Ecto neural progenitor cell (in vitro differentiated cells): ENCODE data around the gene GTF2IRD1.
"Not testable (repeated sequence)": the region's sequence is repeated elsewhere in the genome, so short reads cannot be mapped to it uniquely, and the experiment has no call there.

Source experiments
- DNase-seq: peaks from one replicate; pipeline ENCODE4 v3.0.0-alpha.2; 2018; ENCODE audit warnings: low spot score

Gene GTF2IRD1

DNA sequence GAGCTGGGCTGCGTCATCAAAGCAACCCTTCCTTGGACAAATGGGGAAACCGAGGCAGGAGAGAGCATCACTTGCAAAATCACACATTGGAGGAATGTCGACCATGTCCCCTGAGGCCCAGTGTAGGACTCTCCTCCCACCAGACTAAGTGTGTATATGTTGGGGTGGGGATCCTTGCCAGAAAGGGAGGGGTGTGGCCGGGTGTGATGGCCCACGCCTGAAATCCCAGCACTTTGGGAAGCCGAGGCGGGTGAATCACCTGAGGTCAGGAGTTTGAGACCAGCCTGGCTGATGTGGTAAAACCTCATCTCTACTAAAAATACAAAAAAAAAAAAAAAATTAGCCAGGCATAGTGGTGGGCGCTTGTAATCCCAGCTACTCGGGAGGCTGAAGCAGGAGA lies 23.3 kb upstream of the GTF2IRD1 start:
- not testable (repeated sequence) for DNase-seq

DNA sequence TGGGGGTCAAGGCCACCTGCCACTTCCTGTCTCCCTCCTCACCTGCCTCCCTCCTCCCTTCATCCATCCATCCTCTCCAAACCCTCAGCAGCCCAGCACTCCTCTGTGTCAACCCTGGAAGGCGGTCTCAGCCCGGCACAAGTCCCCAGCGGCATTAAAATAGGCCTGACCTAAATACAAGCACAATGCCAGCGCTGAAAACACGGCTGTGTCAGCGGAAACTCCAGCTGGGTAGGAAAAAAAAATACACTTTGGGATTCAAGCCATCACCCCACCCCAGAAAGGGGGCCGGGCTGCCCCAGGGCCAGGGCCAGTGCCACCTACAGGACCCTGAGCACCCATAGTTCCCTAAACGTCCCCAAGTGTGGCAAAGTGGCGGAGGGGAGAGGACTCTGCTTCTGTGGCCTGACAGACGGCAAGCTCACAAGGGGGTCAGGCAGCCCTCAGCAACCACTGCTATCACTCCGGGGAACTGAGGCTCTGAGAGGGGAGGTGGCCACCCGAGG lies 22.7 kb upstream of the GTF2IRD1 start:
- DNase-seq = no peak

DNA sequence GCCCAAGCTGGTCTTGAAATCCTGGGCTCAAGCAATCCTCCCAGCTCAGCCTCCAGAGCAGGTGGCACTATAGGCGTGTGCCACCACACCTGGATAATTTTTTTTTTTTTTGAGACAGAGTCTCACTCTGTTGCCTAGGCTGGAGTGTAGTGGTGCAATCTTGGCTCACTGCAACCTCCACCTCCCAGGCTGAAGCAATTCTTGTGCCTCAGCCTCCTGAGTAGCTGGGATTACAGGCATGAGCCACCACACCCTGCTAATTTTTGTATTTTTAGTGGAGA lies 16.5 kb upstream of the GTF2IRD1 start:
- DNase-seq = not testable (repeated sequence)

DNA sequence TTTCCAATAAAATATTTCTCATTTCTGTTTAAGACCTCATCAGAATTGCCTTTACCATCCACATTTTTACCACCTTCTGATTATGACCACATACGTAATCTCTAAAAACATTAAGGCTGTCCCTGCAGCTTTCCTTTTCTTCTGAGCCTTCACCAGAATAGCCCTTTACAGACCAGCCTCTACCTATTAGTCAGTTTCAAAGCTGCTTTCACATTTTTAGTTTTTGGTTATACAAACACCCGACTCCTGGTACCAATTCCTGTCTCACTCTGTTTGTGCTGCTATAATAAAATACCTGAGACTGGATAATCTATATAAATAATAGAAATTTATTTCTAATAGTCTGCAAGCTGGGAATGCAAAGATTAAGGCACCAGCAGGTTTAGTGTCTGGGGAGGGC lies 15.4 kb upstream of the GTF2IRD1 start:
- no peak for DNase-seq

DNA sequence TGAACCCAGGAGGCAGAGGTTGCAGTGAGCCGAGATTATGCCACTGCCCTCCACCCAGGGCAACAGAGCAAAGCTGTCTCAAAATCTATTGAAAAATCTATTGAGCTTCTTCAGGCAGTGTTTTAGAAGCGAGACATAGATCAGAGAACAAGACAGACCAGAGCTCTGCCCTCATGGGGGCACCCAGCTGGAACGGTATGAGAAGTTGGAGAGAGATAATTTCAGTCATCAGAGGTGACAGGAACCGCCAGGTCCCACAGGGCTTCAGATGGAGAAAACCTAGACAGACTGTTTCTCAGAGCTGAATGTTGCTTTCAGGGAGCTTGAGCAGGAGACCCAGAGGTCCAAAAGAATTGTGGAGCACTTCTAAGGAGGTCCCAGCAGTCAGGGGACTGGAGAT lies 14.2 kb upstream of the GTF2IRD1 start:
- DNase-seq = no peak

DNA sequence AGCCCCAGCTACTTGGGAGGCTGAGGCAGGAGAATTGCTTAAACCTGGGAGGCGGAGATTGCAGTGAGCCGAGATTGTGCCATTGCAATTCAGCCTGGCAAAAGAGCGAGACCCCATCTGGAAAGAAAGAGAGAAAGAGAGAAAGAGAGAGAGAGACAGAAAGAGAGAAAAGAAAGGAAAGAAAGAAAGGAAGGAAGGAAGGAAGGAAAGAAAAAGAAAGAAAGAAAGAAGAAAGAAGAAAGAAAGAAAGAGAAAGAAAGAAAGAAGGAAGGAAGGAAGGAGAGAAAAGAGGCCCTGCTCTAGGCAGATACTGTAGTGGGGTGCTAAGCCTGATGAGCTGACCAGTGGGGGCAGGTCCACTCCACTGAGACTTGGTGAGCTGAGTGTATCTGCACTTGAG lies 13.6 kb upstream of the GTF2IRD1 start:
- not testable (repeated sequence) for DNase-seq

DNA sequence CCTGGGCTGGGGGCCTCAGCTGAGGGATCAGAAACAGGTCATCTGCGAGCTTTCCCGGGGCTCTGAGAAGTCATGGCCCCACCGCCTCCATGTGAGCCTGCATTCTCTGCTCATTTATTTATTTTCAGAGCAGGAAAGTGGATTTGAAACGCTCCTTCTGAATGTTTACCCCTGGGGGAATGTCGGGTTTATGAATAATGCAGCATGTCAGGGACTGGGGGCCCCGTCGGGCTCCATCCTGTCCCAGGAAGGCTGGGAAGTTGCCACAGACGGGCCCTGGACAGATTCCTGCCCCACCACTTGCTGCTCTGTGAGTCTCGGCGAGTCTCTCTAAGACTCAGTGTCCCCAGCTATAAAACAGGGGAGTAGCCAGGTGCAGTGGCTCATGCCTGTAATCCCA lies 11.9 kb upstream of the GTF2IRD1 start:
- DNase-seq = no peak

DNA sequence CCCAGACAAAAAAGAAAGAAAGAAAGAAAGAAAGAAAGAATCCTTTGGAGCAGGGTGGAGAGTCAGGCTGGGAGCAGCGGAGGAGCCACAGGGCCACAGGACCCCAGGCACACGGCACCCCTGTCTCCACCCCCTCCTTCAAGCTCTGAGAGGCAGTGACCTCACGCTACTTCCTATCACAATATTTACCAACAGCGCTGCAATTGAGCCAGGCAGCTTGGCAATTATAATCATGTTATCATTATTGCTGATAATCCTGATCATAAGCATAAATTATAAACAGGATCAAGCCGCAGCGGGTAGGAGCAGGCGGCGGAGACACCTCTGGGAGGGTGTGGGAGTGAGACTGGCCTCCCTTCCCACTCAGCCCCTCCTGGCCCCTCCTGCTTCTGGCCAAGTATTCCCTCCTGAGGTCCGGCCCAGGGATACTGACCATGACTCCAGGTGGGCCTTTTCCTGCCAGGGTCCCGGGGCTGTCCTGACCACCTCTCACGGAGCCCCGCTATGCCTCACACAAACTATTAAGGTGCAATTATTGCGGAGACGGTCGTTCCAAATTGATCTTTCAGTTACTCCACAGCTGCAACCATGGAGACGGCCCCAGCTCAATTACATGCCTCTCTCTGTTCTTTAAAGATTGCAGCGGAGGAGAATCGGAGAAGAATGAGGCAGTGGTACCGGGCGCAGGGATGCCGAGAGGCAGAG lies 10.0 kb upstream of the GTF2IRD1 start:
- no peak for DNase-seq

DNA sequence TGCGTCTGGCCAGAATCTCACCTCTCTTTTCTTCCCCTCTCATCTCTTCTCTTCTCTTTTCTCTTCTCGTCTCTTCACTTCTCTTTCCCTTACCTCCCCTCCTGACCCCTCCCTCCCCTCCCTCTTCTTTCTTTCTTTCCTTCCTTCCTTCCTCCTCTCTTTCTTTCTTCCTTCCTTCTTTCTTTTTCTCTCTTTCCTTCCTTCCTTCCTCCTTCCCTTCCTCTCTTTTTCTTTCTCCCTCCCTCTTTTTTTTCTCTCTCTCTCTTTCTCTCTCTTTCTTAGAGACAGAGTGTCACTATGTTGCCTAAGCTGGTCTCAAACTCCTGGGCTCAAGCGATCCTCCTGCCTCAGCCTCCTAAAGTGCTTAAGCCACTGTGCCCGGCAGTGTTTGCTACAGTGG lies 4.6 kb upstream of the GTF2IRD1 start:
- DNase-seq = no peak

DNA sequence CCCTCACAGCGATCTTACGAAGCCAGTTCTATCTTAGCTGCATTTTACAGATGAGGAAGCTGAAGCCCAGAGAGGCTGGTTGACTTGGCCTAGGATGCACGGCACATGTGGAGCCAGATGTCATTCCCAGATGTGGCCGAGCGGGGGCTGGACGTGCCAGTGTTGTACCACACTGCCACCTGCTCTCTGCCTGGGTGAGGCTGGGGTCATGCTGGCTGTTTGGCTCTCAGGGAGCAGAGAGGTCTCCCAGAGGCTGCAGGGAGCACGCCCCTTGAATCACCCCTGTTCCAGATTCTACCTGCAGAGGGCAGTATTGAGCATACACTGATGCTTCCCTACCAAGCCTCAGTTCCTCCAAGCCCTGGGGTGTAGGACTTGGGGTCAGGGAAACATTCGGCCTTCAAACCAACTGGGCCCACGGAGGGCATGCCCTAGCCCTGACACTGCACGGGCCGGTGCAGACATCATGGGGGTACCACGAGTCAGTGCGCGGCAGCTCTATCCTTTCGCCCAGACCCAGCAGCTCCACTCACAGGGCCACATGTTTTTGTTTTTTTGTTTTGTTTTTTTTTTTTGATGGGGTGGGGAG lies 3.8 kb upstream of the GTF2IRD1 start:
- peak; percentile 78 for DNase-seq

DNA sequence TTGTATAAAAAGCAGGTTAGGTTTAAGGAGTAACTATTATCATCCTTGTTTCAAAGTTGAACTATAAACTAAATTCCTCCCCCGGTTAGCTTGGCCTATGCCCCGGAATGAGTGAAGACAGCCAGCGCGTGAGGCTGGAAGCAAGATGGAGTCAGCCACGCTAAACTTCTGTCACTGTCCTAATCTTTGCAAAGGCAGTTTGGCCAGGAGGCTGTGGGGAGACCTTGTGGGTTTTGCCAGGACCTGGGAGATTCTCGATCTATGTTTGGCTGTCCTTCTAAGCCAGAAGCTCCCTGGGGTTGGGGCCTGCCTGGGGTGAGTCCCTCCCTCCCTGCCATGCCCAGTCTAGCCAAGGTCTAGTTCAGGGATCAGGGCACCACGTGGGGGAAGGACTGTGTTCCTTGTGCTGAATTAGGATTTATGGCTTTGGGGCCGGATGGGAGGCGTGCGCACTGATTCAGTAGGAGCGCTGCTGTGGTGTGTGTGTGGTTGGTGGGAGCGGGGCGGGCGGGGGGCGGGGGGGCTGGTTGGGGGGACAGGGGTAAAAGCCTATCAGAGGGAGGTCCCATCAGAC lies 871 bp upstream of the GTF2IRD1 start:
- no peak for DNase-seq

DNA sequence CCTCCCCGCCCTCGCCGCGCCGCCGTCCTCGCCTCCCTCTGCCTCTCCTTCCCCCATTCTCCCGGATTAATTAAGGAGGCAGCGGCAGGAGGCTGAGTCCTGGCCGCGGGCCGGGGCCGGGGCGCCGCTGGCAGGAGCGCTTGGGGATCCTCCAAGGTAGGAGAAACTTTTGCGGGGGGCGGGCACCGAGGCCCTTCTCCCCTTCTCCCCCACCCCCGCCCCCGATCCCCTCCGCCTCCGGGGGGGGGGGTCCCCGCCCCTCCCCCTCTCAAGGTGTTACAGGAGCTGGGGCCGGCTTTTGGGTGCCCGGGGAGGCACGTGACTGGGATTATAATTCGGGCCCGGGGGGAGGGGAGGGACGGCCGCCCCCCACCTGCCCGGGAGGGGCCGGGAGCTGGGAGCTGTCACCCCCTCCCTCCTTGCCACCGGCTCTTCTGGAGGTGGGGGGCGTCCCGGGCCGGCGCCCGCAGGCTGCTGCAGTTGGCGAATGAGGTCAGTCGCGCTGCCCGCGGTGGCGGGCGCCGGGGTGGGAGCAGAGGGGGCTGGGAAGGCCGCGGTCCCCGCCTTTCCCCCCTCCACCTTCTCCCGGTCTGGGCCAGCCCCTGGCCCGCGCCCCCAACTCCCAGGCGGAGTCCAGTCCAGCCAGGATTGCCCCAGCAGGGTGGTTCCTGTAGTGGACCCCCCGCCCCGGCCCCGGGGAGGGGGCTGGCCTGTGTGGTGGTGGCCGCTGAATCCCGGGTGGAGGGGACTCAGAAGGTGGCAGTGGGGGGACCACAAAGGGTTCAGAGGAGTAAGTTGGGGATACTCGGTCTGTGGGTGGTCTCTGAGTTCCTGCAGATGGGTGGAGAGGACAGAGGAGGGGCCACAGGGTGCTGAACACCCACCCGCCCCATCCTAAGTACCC lies 567 bp downstream of the GTF2IRD1 start:
- DNase-seq = peak; percentile 67

DNA sequence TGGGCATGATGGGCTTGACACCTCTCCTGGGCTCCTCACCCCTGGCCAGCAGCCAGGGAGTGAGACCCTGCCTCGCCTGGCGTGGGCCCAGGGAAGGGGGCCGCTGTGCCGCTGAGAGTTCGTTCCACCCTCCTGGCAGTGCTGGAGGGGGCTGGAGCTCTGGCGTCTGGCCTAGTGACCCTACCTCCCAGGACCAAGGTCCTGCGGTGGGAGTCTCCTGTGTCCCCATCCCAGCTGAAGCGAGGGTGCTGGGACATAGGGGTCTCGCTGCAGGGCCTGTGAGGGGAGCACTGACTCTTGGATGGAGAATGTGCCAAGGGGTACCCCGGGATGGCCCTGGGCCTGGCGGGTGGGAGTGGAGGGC lies 1.2 kb downstream of the GTF2IRD1 start:
- DNase-seq = peak; percentile 61

DNA sequence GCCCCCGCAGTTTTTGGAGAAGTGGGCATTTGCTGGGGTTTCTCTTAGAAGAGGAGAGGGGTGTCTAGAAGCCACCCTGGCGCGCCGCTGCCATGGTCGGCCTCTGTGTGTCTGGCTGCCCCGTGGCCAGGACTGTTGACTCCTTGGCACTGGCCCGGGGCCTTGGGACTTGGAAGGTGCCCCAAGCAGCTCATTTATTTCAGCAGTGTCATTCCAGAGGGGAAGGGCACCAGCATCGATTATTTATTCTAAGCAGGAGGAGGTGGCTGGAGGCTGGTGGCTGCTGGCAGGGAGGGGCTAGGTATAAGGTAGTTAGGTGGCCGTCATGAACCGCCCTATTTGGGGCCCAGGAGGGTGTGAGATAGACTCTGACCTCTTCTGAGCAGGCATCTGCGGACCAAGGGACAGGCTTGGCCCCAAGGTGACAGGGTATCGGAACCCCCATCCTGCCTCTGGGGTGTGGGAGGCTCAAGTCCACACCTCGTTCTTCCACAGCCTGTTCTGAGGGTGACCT lies 1.6 kb downstream of the GTF2IRD1 start:
- DNase-seq = no peak

DNA sequence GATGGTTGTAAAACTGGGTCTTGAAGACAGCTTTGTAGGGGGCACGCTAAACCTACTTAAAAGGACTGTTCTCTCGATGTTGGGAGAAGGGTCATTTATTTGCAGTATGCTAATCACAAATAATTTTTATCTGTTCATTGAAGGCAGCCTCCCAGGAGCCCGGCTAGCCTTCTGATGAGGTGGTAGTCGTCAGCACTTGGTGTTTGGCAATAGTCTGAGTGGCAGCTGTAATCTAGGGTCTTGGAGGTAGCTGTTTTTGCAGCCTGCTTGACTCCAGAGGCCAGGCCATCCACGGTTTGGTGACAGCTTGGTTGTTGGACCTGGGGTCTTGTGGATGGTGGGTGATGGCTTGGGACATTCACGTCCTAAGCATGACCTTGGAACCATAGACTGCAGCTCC lies 2.2 kb downstream of the GTF2IRD1 start:
- no peak for DNase-seq

DNA sequence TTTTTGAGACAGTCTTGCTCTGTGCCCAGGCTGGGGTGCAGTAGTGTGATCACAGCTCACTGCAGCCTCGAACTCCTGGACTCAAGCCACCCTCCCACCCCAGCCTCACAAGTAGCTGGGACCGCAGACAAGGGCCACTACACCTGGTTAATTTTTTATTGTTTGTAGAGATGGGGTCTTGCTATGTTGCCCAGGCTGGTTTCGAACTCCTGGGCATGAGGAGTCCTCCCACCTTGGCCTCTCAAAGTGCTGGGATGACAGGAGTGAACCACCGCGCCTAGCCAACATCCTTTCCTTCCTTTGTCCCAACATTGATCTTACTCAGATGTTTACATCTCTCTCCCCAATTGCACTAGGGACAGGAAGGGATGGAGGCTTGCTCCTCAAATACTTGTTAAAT lies 3.3 kb downstream of the GTF2IRD1 start:
- DNase-seq = no peak

DNA sequence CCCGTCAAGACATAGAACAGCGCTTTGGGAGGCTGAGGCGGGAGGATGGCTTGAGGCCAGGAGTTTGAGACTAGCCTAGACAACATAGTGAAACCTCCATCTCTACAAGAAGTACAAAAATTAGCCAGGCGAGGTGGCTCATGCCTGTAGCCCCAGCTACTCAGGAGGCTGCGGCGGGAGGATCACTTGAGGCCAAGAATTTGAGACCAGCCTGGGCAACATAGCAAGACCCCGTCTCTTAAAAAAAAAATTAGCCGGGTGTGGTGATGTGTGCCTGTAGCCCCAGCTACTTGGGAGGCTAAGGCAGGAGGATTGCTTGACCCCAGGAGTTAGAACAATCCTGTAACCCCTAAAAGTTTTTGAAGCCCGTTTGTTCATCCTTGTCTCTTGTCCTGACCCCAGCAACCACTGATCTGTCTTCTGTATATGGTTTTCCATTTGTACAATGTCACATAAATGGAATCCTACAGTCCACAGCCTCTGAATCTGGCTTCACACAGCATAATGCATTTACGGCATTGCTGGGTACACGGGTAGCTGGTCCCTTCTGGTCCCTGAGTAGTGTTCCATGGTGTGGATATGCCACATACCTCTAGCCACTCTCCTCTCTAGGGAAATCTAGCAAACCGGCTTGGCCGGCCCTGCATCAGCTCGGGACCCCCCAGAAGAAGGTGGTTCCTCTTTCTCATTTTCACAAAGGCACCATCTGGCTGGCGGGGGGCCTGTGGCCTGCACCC lies 8.4 kb downstream of the GTF2IRD1 start:
- DNase-seq = no peak

DNA sequence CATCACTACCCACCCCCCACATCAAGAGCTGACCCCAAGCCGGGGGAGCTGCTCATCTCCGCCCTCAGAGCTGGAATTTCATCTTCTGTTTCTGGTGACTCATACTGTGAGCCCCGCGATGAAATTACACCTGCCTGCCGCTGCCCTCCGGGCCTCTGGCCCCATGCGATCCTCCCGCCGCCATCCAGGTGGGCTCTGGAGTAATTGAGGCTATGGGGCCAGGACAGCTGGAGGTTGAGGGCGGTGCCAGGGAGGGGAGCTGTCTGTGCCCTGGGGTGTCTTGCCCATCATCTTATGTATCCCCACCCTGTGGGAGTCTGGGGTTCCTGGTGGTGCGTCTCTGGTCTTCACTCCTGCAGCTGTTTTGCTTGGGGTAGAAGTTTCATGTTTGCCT lies 9.0 kb downstream of the GTF2IRD1 start:
- DNase-seq = no peak

DNA sequence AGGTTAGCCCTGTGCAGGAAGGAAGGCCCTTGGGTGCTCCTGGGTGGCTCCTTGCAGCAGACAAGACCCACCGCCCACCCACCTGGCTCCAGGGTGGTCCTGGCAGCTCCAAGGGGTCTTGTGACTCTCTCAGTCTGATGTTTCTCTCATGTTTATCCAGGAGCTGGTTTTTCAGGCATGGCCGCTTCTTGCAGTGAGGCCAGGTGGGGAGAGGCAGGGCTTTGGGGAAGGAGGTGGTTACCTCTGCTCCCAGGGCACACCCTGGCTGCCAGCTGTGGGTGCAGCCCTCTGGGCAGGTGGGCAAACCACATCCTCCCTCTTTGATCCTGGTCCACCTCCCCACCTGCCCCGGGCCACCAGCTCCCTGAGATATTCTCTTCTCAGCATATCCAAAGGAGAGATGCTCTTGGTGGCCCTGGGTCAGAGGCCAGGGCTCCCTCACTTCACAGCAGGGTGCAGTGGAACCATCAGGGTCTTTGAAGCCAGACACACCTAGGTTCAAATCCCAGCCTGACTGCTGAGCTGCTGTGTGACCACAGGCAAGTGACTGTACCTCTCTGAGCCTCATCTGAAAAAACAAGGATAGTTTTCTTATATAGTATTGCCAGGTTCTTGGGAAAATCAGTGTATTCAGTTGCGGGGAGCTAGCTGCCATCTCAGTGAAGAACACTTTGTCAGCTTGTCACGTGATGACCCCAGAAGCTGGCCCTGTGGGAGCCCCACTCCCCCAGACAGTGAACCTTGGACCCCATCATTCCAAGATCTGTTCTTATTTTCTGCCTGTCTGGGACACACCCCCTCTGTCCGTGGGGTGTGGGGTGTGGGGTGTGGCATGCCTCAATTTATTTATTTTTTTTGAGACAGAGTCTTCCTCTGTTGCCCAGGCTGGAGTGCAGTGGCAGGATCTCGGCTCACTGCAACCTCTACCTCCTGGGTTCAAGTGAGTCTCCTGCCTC lies 11.5 kb downstream of the GTF2IRD1 start:
- no peak for DNase-seq

DNA sequence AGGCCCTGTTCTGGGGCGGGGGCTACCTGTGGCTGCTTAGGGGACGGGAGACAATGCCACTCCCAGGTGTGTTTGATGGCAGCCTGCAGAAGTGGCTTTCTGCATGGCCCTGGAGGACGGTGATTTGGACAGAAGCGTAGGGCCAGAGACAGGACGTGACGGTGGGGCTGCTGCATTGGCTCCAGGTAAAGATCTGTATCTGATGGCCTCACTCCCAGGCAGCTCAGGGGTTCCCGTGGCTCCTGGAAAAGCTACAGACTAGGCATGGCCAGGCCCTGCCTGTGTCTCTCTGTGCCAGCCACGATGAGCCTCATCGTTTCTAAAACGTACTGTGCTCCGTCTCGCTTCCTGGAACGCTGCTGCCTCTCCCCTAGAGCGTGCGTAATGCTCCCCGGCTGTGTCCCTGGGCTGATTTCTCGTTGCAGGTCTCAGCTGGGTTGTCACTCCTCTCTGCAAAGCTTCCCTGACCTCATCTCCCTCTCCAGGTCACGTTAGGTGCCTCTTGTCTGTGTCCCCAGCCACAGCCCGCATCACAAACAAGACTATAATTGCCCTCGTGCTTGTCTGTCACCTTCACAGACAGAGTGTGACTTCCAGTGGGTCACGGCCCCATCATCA lies 12.6 kb downstream of the GTF2IRD1 start:
- DNase-seq = no peak
